GM19397 (cell line): ENCODE results near the gene COMMD6.

Experiments
- ATAC-seq: cut with Tn5 transposase; IDR thresholded peaks from one replicate; pipeline ENCODE4 v1.9.1; 2021; ENCODE audit warnings: mild to moderate bottlenecking, moderate library complexity; ENCODE audit not compliant: unreplicated experiment

The COMMD6 gene

GRCh38 chr13:75530549-75530961 is 7.1 kb downstream of the COMMD6 start:
- no peak for ATAC-seq

DNA sequence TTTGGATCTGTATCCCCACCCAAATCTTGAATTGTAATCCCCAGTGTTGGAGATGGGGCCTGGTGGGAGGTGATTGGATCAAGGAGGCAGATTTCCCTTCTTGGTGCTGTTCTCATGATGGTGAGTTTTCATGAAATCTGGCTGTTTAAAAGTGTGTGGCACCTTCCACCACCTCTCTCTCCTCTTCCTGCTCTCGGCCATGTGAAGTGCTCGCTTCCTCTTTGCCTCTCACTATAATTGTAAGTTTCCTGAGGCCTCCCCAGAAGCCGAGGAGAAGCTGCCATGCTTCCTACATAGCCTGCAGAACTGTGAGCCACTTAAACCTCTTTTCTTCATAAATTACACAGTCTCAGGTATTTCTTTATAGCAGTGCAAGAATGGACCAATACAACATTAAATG is 15.7 kb downstream of the COMMD6 start:
- no peak for ATAC-seq

GRCh38 chr13:75518439-75519088 is 19.1 kb downstream of the COMMD6 start:
- no peak for ATAC-seq

- ATAC-seq, result no peak
Measured at GRCh38 chr13:75514080-75514995, 23.3 kb downstream of the COMMD6 start.

- ATAC-seq, result no peak
Measured at GRCh38 chr13:75513271-75513670, 24.4 kb downstream of the COMMD6 start.

DNA sequence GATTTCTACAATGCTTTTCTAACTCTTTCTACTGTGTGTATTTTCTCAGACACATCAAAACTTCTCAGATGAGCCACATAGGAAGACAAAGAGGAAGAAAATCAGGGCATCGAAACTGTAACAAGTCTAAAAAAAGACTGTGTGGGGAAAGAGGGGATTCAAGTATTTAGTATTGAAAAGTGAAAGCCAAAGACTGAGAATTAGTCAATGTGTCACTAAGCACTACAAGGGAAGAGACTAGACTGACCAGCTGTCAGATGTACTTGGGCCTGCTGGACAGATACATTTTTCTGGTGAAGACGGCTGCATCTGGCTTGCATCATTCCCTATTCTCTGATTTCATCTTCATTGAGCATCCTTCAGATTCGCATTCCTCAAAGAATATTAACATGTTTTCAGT is 25.4 kb downstream of the COMMD6 start:
- ATAC-seq, result peak; percentile 87

DNA sequence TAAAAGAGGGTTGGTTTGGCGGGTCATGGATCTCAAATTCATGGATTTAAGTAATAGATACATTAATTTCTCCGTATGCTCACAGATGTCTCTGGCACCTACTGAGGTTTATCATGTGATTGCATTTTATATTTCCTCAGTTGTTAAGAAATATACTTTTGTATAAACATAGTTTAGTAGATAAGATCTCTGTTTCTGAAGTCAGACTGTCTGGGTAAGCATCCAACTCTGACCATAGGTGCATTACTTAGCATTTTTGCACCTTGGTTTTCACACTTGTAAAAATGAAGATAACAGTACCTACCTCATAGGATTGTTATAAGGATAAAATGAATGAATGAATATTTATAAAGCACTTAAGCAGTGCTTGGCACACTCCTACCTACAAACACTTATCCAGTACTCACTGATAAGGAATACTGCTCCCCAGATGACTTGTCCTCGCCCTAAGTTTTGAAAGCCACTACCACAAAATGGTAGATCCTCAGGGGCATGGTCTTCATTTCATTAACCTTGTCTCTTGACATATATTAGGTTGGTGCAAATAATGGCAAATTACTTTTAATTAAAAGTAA is 26.5 kb downstream of the COMMD6 start:
- ATAC-seq, result no peak

DNA sequence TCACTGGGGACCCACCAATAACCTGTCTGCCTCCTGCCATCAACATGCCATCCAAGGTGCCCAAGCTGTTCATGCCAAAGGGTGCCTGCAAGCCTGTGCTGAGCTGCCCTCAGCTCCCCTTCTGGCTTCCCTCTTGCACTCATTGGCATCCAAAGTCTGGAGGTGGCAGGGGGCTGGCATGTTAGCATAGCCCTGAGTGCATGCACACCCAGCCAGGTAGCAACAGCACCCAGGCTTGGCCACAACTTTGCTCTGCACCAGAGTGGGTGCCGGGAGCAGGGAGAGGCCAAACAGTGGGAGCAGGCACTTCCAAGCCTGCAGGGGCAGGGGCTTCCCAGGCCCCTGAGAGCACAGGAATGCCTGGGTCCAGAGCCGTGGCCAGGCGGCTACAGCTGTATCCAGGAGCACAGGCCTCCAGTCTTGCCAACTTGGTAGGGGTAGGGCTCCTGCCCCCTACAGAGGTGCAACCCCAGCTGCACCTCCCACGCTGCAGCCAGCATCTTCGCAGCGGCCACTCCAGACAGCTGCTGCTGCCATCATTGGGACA is 29.6 kb downstream of the COMMD6 start:
- ATAC-seq, result no peak

DNA sequence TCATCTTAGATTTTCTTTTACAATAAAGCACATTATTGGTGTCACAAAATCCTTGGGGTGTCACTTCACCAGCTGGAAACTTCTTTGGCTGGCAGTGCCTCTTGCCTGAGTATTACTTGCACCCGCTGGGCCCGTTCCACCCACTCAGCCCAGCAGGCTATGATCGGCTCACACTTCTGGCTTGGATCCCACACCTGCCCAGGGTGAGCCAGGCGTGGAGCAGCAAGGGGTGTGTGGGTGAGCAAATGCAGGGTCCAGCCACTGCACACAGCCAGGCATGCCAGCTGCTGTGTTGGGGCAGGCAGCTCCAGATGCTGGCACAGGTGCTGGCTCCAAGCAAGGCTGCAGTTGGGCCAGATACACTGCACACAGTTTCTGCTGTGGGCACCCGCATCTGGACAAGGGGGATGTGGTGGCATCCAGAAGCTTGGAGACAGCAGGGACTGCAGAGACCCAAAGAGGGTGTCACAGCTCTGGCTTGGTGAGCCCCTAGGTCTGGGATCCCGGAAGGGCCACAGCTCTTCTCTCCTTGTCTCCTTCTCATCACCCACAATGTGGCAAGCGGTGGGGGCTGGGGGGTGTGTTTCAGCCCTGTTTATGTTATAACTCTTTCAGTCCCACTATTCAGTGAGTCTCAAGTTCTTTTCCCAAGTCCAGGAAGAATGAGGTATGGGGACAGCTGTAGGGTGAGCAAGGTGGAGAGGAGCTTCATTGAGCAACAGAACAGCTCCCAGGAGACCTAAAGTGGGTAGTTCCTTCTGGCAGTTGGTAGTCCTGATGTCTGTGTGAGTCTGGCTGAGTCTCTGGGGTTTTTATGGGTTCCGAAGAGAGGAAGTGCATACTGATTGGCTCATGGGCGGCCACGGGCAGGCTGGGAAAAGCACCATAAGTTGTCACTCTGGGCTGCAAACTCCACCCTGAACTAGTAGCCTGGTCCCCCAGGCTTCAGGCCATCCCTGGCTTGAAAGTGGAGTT is 30.3 kb downstream of the COMMD6 start:
- no peak for ATAC-seq

- ATAC-seq, result no peak
Measured at GRCh38 chr13:75506018-75506417, 31.6 kb downstream of the COMMD6 start.

DNA sequence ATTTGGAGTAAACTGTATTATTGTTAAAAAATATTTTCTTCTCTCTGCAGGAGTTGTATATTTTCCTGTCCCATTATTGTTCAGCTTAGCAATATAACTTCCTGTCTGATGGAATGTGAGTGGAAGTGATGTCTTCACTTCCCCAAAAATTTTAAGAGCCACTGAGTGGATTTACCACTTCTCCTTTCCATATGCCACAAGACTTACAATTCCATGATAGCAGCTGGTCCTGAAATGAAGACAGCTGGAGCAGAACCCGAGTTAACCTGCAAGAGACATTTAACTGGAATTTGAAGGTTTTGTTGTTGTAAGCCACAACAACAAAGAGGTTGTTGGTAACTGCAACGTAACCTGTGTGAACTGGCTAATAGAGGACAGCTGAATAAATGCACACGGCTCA is 32.3 kb downstream of the COMMD6 start:
- ATAC-seq, result no peak

- no peak for ATAC-seq
Measured at GRCh38 chr13:75495938-75496337, 41.7 kb downstream of the COMMD6 start.

- ATAC-seq, result no peak
Measured at GRCh38 chr13:75494491-75494890, 43.1 kb downstream of the COMMD6 start.

- no peak for ATAC-seq
Measured at GRCh38 chr13:75493156-75493555, 44.5 kb downstream of the COMMD6 start.

- no peak for ATAC-seq
Measured at GRCh38 chr13:75492389-75492788, 45.3 kb downstream of the COMMD6 start.

DNA sequence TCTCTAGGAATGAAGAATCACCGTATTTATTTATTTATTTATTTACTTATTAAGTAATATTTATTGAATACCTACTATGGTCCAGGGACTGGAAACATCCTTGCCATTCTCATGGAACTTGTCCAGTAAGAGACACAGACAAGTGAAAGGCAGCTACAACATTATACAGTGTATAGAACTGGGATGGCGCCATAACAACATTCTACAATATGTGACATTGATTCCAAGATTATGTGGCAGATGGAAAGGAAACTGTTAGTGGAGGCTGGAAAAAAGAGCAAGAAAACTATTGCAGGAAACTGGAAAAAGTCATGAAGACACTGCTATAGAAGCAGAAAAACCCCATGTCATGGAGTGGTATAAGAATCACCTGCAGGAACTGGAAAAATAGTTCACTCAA is 46.3 kb downstream of the COMMD6 start:
- ATAC-seq, result no peak

- peak; percentile 81 for ATAC-seq
Measured at GRCh38 chr13:75489502-75490263, 48.0 kb downstream of the COMMD6 start.

- no peak for ATAC-seq
Measured at GRCh38 chr13:75486146-75487062, 51.2 kb downstream of the COMMD6 start.
